C4-2B (cell line): ENCODE results near the gene SOX18.

Experiments used
- CTCF ChIP-seq: fragments of 450-650 bp; conservative IDR thresholded peaks from 2 replicates; pipeline ENCODE4 v1.5.1; 2017; ENCODE audit warnings: mild to moderate bottlenecking
- ZFX ChIP-seq: fragments of 450-650 bp; IDR thresholded peaks from 2 replicates; pipeline ENCODE4 v1.6.1; 2017

- no peak for TF ChIP-seq CTCF
- TF ChIP-seq ZFX = no peak
These were observed 6.0 kb upstream of the SOX18 start for GRCh38 chr20:64055396-64055892.
